ENCODE measurements around the gene TTC7B. TPM values are rescaled to one million over a fixed set of nuclear protein-coding genes. Genes with fewer than 3 reads are reported as not detected.

The TTC7B gene
- total RNA-seq, 1 donor from 2014 or later: 83.1 TPM

- Mint-ChIP-seq H3K4me1 (ENCODE audit: low read depth, unreplicated experiment) (peaks cover 22% of the 10 kb centered on the region), H3K27ac (ENCODE audit: unreplicated experiment) (no peak overlapping the region)
- TF ChIP-seq CTCF (IDR thresholded peaks at IDR 0.05; ENCODE audit: partially characterized antibody, unreplicated experiment): no peak
Observed at GRCh38 chr14:90627478-90627877, 188.8 kb downstream of the TTC7B start.

GRCh38 chr14:90626550-90626949, 189.7 kb downstream of the TTC7B start:
- no peak for TF ChIP-seq CTCF (IDR thresholded peaks at IDR 0.05; ENCODE audit: partially characterized antibody, unreplicated experiment)
- DNase-seq: no peak
- no peak overlapping the region for H3K4me3 Mint-ChIP-seq (ENCODE audit: unreplicated experiment)
- H3K36me3 Mint-ChIP-seq (ENCODE audit: unreplicated experiment): peaks cover 4% of the 10 kb centered on the region
- peaks cover 18% of the 10 kb centered on the region for H3K4me1 Mint-ChIP-seq (ENCODE audit: low read depth, unreplicated experiment)
- H3K27me3 Mint-ChIP-seq (ENCODE audit: unreplicated experiment): peaks cover 5% of the 10 kb centered on the region
- no peak overlapping the region for H3K27ac Mint-ChIP-seq (ENCODE audit: unreplicated experiment)
- H3K9me3 Mint-ChIP-seq (ENCODE audit: unreplicated experiment): peaks cover 2% of the 10 kb centered on the region

More at GRCh38 chr14:90627478-90627877, 188.8 kb downstream of the TTC7B start:
- H3K4me3 Mint-ChIP-seq (ENCODE audit: unreplicated experiment): no peak overlapping the region
- peaks cover 5% of the 10 kb centered on the region for H3K27me3 Mint-ChIP-seq (ENCODE audit: unreplicated experiment)
- DNase-seq: no peak
- H3K36me3 Mint-ChIP-seq (ENCODE audit: unreplicated experiment): peaks cover 4% of the 10 kb centered on the region
- H3K9me3 Mint-ChIP-seq (ENCODE audit: unreplicated experiment): peaks cover 2% of the 10 kb centered on the region

GRCh38 chr14:90625445-90625844, 190.8 kb downstream of the TTC7B start:
- Mint-ChIP-seq H3K4me3 (ENCODE audit: unreplicated experiment) (no peak overlapping the region), H3K27ac (ENCODE audit: unreplicated experiment) (peak overlapping the region; percentile 49)
- DNase-seq: no peak

GRCh38 chr14:90624732-90625400, 191.4 kb downstream of the TTC7B start:
- Mint-ChIP-seq H3K36me3 (ENCODE audit: unreplicated experiment) (peaks cover 9% of the 10 kb centered on the region), H3K27me3 (ENCODE audit: unreplicated experiment) (peaks cover 8% of the 10 kb centered on the region), H3K27ac (ENCODE audit: unreplicated experiment) (peak overlapping the region; percentile 81), H3K4me1 (ENCODE audit: low read depth, unreplicated experiment) (peaks cover 21% of the 10 kb centered on the region), H3K4me3 (ENCODE audit: unreplicated experiment) (peak overlapping the region; percentile 72), H3K9me3 (ENCODE audit: unreplicated experiment) (peaks cover 2% of the 10 kb centered on the region)
- DNase-seq: peak; percentile 45
- TF ChIP-seq CTCF (IDR thresholded peaks at IDR 0.05; ENCODE audit: partially characterized antibody, unreplicated experiment): no peak

More at GRCh38 chr14:90625445-90625844, 190.8 kb downstream of the TTC7B start:
- Mint-ChIP-seq H3K9me3 (ENCODE audit: unreplicated experiment) (peaks cover 2% of the 10 kb centered on the region), H3K36me3 (ENCODE audit: unreplicated experiment) (peaks cover 9% of the 10 kb centered on the region), H3K4me1 (ENCODE audit: low read depth, unreplicated experiment) (peaks cover 21% of the 10 kb centered on the region), H3K27me3 (ENCODE audit: unreplicated experiment) (peaks cover 8% of the 10 kb centered on the region)
- no peak for TF ChIP-seq CTCF (IDR thresholded peaks at IDR 0.05; ENCODE audit: partially characterized antibody, unreplicated experiment)

- H3K4me3 Mint-ChIP-seq (ENCODE audit: unreplicated experiment): no peak overlapping the region
Observed at GRCh38 chr14:90624227-90624626, 192.0 kb downstream of the TTC7B start.

More at GRCh38 chr14:90624227-90624626, 192.0 kb downstream of the TTC7B start:
- TF ChIP-seq CTCF (IDR thresholded peaks at IDR 0.05; ENCODE audit: partially characterized antibody, unreplicated experiment): no peak
- H3K36me3 Mint-ChIP-seq (ENCODE audit: unreplicated experiment): peaks cover 9% of the 10 kb centered on the region
- H3K27me3 Mint-ChIP-seq (ENCODE audit: unreplicated experiment): peaks cover 10% of the 10 kb centered on the region
- H3K4me1 Mint-ChIP-seq (ENCODE audit: low read depth, unreplicated experiment): peaks cover 21% of the 10 kb centered on the region
- no peak for DNase-seq
- peaks cover 2% of the 10 kb centered on the region for H3K9me3 Mint-ChIP-seq (ENCODE audit: unreplicated experiment)
- peak overlapping the region; percentile 81 for H3K27ac Mint-ChIP-seq (ENCODE audit: unreplicated experiment)
